DND-41 (cell line): ENCODE results near the gene PHYH.
"Not testable (repeated sequence)": the region's sequence is repeated elsewhere in the genome, so short reads cannot be mapped to it uniquely, and the experiment has no call there.

Source experiments
- ATAC-seq: fragments of 200-7000 bp; cut with Tn5 transposase; 3 replicates; pipeline ENCODE4 v1.9.1; 2021; ENCODE audit warnings: low read depth; ENCODE audit not compliant: insufficient read depth
- DNase-seq: peaks from one replicate; pipeline ENCODE4 v3.0.0-alpha.2; 2020
- H2AFZ ChIP-seq: 2 replicates; pipeline ENCODE4 v1.6.0; 2012; ENCODE audit warnings: low read depth, low read length
- H3K27ac ChIP-seq: 2 replicates; pipeline ENCODE4 v1.5.1; 2012; ENCODE audit warnings: low read length, inconsistent platforms
- H3K27me3 ChIP-seq: fragments of 200-600 bp; sonication (generic); 2 replicates; pipeline ENCODE4 v1.6.0; 2012; ENCODE audit warnings: low read length, mild to moderate bottlenecking, inconsistent platforms; ENCODE audit not compliant: insufficient read depth, poor library complexity
- H3K36me3 ChIP-seq: 2 replicates; pipeline ENCODE4 v1.5.1; 2012; ENCODE audit warnings: low read length, inconsistent platforms; ENCODE audit not compliant: insufficient read depth
- H3K4me1 ChIP-seq: 2 replicates; pipeline ENCODE4 v1.5.1; 2012; ENCODE audit warnings: mild to moderate bottlenecking, low read length; ENCODE audit not compliant: insufficient read depth
- H3K4me2 ChIP-seq: 2 replicates; pipeline ENCODE4 v1.6.0; 2012; ENCODE audit warnings: mild to moderate bottlenecking, moderate library complexity, low read length, inconsistent platforms; ENCODE audit not compliant: insufficient read depth
- H3K4me3 ChIP-seq, 2 experiments: fragments of 200-600 bp in 1 of 2; shearing (Covaris generic) in 1 of 2; 2 replicates each; pipeline ENCODE4 v1.5.1; 2012 to 2016; ENCODE audit warnings: inconsistent platforms in 2 of 2, low read length in 2 of 2, mild to moderate bottlenecking in 2 of 2, low read depth in 1 of 2, moderate library complexity in 1 of 2
- H3K79me2 ChIP-seq: 2 replicates; pipeline ENCODE4 v1.6.0; 2012; ENCODE audit warnings: low read length, inconsistent platforms; ENCODE audit not compliant: insufficient read depth
- H3K9ac ChIP-seq: 2 replicates; pipeline ENCODE4 v1.6.0; 2012; ENCODE audit warnings: low read depth, mild to moderate bottlenecking, inconsistent platforms, low read length, moderate library complexity
- H3K9me3 ChIP-seq: 2 replicates; pipeline ENCODE4 v1.5.1; 2012; ENCODE audit warnings: low read length, moderate library complexity, mild to moderate bottlenecking, inconsistent platforms; ENCODE audit not compliant: insufficient read depth, severe bottlenecking
- H4K20me1 ChIP-seq: 2 replicates; pipeline ENCODE4 v1.6.0; 2012; ENCODE audit warnings: low read length; ENCODE audit not compliant: insufficient read depth
- EZH2 ChIP-seq: IDR thresholded peaks from 3 replicates; pipeline ENCODE4 v1.6.1; 2012; ENCODE audit warnings: borderline replicate concordance, low read depth, mild to moderate bottlenecking, moderate library complexity, low read length, inconsistent platforms; ENCODE audit not compliant: severe bottlenecking
- TF ChIP-seq, protein P1 (sequence below): IDR thresholded peaks from 2 replicates; pipeline ENCODE4 v1.5.1; 2012; ENCODE audit warnings: borderline replicate concordance, low read length, moderate library complexity, mild to moderate bottlenecking; ENCODE audit not compliant: poor library complexity, severe bottlenecking; ENCODE audit errors: extremely low read depth

Gene PHYH

DNA sequence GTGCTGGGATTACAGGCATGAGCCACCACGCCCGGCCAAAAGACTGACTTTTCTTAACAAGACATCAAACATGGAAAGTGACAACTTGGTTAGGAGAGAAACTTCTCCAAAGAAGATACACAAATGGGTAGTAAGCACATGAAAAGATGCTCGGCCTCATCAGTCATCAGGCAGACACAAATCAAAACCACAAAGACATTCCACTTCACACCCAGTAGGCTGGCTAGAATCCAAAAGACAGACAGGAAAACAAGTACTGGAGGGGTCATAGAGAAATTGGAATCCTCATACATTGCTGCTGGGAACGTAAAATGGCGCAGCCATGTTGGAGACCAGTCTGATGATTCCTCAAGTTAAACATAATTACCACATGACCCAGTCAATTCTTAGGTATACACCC, 31.8 kb upstream of the PHYH start:
- Histone ChIP-seq H3K36me3 (peaks cover 98% of the 10 kb centered on the region), H3K79me2 (peaks cover 32% of the 10 kb centered on the region)
- no peak for ATAC-seq

DNA sequence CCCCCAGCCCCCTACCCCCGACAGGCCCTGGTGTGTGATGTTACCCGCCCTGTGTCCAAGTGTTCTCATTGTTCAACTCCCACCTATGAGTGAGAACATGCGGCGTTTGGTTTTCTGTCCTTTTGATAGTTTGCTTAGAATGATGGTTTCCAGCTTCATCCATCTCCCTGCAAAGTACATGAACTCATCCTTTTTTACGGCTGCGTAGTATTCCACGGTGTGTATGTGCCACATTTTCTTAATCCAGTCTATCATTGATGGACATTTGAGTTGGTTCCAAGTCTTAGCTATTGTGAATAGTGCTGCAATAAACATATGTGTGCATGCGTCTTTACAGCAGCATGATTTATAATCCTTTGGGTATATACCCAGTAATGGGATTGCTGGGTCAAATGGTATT, 31.1 kb upstream of the PHYH start:
- peaks cover 25% of the 10 kb centered on the region for H3K79me2 ChIP-seq

More for the DNA sequence above, 31.8 kb upstream of the PHYH start:
- no peaks in the 10 kb centered on the region for H3K9me3 ChIP-seq
- H4K20me1 ChIP-seq: peaks cover 16% of the 10 kb centered on the region; the same call in 1 of the 2 replicates
- H3K4me1 ChIP-seq: no peaks in the 10 kb centered on the region
- H2AFZ ChIP-seq: no peak overlapping the region
- H3K4me3 ChIP-seq: no peak overlapping the region
- H3K4me2 ChIP-seq: no peak overlapping the region
- H3K27ac ChIP-seq: no peak overlapping the region
- no peak overlapping the region for H3K9ac ChIP-seq
- no peak for TF ChIP-seq EZH2
- TF ChIP-seq, protein P1, sequence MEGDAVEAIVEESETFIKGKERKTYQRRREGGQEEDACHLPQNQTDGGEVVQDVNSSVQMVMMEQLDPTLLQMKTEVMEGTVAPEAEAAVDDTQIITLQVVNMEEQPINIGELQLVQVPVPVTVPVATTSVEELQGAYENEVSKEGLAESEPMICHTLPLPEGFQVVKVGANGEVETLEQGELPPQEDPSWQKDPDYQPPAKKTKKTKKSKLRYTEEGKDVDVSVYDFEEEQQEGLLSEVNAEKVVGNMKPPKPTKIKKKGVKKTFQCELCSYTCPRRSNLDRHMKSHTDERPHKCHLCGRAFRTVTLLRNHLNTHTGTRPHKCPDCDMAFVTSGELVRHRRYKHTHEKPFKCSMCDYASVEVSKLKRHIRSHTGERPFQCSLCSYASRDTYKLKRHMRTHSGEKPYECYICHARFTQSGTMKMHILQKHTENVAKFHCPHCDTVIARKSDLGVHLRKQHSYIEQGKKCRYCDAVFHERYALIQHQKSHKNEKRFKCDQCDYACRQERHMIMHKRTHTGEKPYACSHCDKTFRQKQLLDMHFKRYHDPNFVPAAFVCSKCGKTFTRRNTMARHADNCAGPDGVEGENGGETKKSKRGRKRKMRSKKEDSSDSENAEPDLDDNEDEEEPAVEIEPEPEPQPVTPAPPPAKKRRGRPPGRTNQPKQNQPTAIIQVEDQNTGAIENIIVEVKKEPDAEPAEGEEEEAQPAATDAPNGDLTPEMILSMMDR: no peak
- DNase-seq: no peak
- no peaks in the 10 kb centered on the region for H3K27me3 ChIP-seq

DNA sequence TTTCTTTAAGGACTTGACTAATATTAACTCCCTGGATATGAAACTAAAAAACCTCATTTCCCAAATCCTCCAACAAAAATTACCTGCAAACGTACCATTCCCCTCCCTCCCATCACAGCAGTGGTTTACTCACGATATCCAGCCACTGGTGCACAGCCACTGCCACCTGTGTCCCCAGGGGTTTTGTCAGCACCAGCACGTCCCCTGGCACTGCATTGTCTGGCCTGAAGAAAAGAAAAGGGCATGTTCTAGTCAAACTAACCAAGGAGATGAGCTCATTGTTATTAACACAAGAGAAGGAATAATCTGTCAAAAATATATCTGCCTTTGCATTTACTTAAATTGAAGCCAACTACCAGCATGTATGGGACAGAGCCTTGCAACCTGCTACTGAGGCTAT, 29.7 kb upstream of the PHYH start:
- Histone ChIP-seq H3K4me2 (no peak overlapping the region), H3K36me3 (peaks cover 97% of the 10 kb centered on the region)

More for the DNA sequence above, 31.1 kb upstream of the PHYH start:
- H3K9ac ChIP-seq, H3K9me3 ChIP-seq, H3K27me3 ChIP-seq, H3K4me3 ChIP-seq, ATAC-seq, H3K4me2 ChIP-seq, DNase-seq, H2AFZ ChIP-seq, H3K27ac ChIP-seq, H3K4me1 ChIP-seq: not testable (repeated sequence)
- Histone ChIP-seq H3K36me3 (peaks cover 98% of the 10 kb centered on the region), H4K20me1 (peaks cover 11% of the 10 kb centered on the region; the same call in 1 of the 2 replicates)

GRCh38 chr10:13328613-13329012, 28.7 kb upstream of the PHYH start:
- Histone ChIP-seq H3K4me3 (no peak overlapping the region), H3K27me3 (no peaks in the 10 kb centered on the region), H3K27ac (no peak overlapping the region), H3K9ac (no peak overlapping the region), H2AFZ (no peak overlapping the region), H4K20me1 (peaks cover 6% of the 10 kb centered on the region; the same call in 1 of the 2 replicates), H3K4me2 (no peak overlapping the region), H3K36me3 (peaks cover 97% of the 10 kb centered on the region), H3K9me3 (no peaks in the 10 kb centered on the region), H3K79me2 (peaks cover 9% of the 10 kb centered on the region), H3K4me1 (no peaks in the 10 kb centered on the region)
- ATAC-seq: no peak
- TF ChIP-seq, protein P1: no peak
- no peak for TF ChIP-seq EZH2
- no peak for DNase-seq

More for the DNA sequence above, 29.7 kb upstream of the PHYH start:
- Histone ChIP-seq H3K9ac (no peak overlapping the region), H3K79me2 (peaks cover 13% of the 10 kb centered on the region), H4K20me1 (peaks cover 6% of the 10 kb centered on the region; the same call in 1 of the 2 replicates), H3K4me1 (no peaks in the 10 kb centered on the region), H3K4me3 (no peak overlapping the region), H2AFZ (no peak overlapping the region), H3K9me3 (no peaks in the 10 kb centered on the region), H3K27ac (no peak overlapping the region), H3K27me3 (no peaks in the 10 kb centered on the region)
- no peak for TF ChIP-seq EZH2
- DNase-seq (no peak), ATAC-seq (no peak)
